ENCODE results near the gene BCL11A. TPM values are rescaled to one million over a fixed set of nuclear protein-coding genes. Genes with fewer than 3 reads are reported as not detected.

The BCL11A gene
- total RNA-seq, 1 donor from 2014 or later: 13.4 TPM

- DNase-seq (ENCODE audit: low spot score): no peak
- no peak overlapping the region for H3K4me3 Mint-ChIP-seq (ENCODE audit: unreplicated experiment)
- no peak for TF ChIP-seq CTCF (IDR thresholded peaks at IDR 0.05)
These were observed 32.4 kb downstream of the BCL11A start for GRCh38 chr2:60520917-60521539.

GRCh38 chr2:60520151-60520876, 33.1 kb downstream of the BCL11A start:
- no peak for TF ChIP-seq CTCF (IDR thresholded peaks at IDR 0.05)
- Mint-ChIP-seq H3K9me3 (ENCODE audit: low read depth) (no peaks in the 10 kb centered on the region), H3K36me3 (ENCODE audit: low read depth) (no peaks in the 10 kb centered on the region), H3K4me1 (ENCODE audit: low read depth) (peaks cover 35% of the 10 kb centered on the region), H3K27ac (ENCODE audit: unreplicated experiment) (no peak overlapping the region), H3K4me3 (ENCODE audit: unreplicated experiment) (no peak overlapping the region), H3K27me3 (ENCODE audit: low read depth) (no peaks in the 10 kb centered on the region)
- DNase-seq (ENCODE audit: low spot score): no peak

More at GRCh38 chr2:60520917-60521539, 32.4 kb downstream of the BCL11A start:
- Mint-ChIP-seq H3K4me1 (ENCODE audit: low read depth) (peaks cover 28% of the 10 kb centered on the region), H3K36me3 (ENCODE audit: low read depth) (no peaks in the 10 kb centered on the region), H3K27ac (ENCODE audit: unreplicated experiment) (no peak overlapping the region), H3K9me3 (ENCODE audit: low read depth) (no peaks in the 10 kb centered on the region), H3K27me3 (ENCODE audit: low read depth) (no peaks in the 10 kb centered on the region)

- Mint-ChIP-seq H3K27ac (ENCODE audit: unreplicated experiment) (peak overlapping the region; percentile 70), H3K9me3 (ENCODE audit: low read depth) (no peaks in the 10 kb centered on the region), H3K4me1 (ENCODE audit: low read depth) (peaks cover 42% of the 10 kb centered on the region), H3K36me3 (ENCODE audit: low read depth) (no peaks in the 10 kb centered on the region), H3K27me3 (ENCODE audit: low read depth) (no peaks in the 10 kb centered on the region), H3K4me3 (ENCODE audit: unreplicated experiment) (no peak overlapping the region)
- no peak for DNase-seq (ENCODE audit: low spot score)
- no peak for TF ChIP-seq CTCF (IDR thresholded peaks at IDR 0.05)
These were observed 34.1 kb downstream of the BCL11A start for GRCh38 chr2:60519231-60519863.

- Mint-ChIP-seq H3K36me3 (ENCODE audit: low read depth) (no peaks in the 10 kb centered on the region), H3K27ac (ENCODE audit: unreplicated experiment) (peak overlapping the region; percentile 28)
- TF ChIP-seq CTCF (IDR thresholded peaks at IDR 0.05): no peak
These were observed 34.9 kb downstream of the BCL11A start for GRCh38 chr2:60518567-60518966.

GRCh38 chr2:60517446-60517845, 36.0 kb downstream of the BCL11A start:
- H3K9me3 Mint-ChIP-seq (ENCODE audit: low read depth): no peaks in the 10 kb centered on the region
- DNase-seq (ENCODE audit: low spot score): no peak
- H3K36me3 Mint-ChIP-seq (ENCODE audit: low read depth): no peaks in the 10 kb centered on the region
- no peak for TF ChIP-seq CTCF (IDR thresholded peaks at IDR 0.05)
- H3K4me3 Mint-ChIP-seq (ENCODE audit: unreplicated experiment): no peak overlapping the region
- peaks cover 42% of the 10 kb centered on the region for H3K4me1 Mint-ChIP-seq (ENCODE audit: low read depth)
- H3K27ac Mint-ChIP-seq (ENCODE audit: unreplicated experiment): no peak overlapping the region
- H3K27me3 Mint-ChIP-seq (ENCODE audit: low read depth): no peaks in the 10 kb centered on the region

More at GRCh38 chr2:60518567-60518966, 34.9 kb downstream of the BCL11A start:
- Mint-ChIP-seq H3K27me3 (ENCODE audit: low read depth) (no peaks in the 10 kb centered on the region), H3K9me3 (ENCODE audit: low read depth) (no peaks in the 10 kb centered on the region), H3K4me1 (ENCODE audit: low read depth) (peaks cover 42% of the 10 kb centered on the region), H3K4me3 (ENCODE audit: unreplicated experiment) (no peak overlapping the region)
- no peak for DNase-seq (ENCODE audit: low spot score)

Data from chondrocyte (in vitro differentiated cells).